Stimulated activated CD4-positive, alpha-beta T cell treated with anti-CD3 and anti-CD28 coated beads, Interleukin-2, amount 100 ng/mL, for 48 hours (primary cell): ENCODE measurements around the gene CYP2A6.
"Not testable (repeated sequence)": the region's sequence is repeated elsewhere in the genome, so short reads cannot be mapped to it uniquely, and the experiment has no call there.

ENCODE experiments used
- DNase-seq, 2 donors: peaks; one replicate each; pipeline ENCODE4 v3.0.0-alpha.2; 2020

CYP2A6 gene

GRCh38 chr19:40850277-40850676 is at the start of gene CYP2A6:
CYP2A6 (minus strand) TSS chr19:40850447; CDS start chr19:40850426, 21 bp downstream.
- DNase-seq, result not testable (repeated sequence)

- not testable (repeated sequence) for DNase-seq
These were observed 49.7 kb upstream of the CYP2A6 start for GRCh38 chr19:40899964-40900363.

- DNase-seq, result not testable (repeated sequence)
These were observed 46.9 kb upstream of the CYP2A6 start for GRCh38 chr19:40896843-40897789.

GRCh38 chr19:40896418-40896796 is 46.2 kb upstream of the CYP2A6 start:
- no peak for DNase-seq

GRCh38 chr19:40893112-40893511 is 42.9 kb upstream of the CYP2A6 start:
- no peak for DNase-seq

GRCh38 chr19:40889366-40889765 is 39.1 kb upstream of the CYP2A6 start:
- no peak for DNase-seq

- no peak for DNase-seq
These were observed 37.9 kb upstream of the CYP2A6 start for GRCh38 chr19:40888191-40888590.

GRCh38 chr19:40884187-40884931 is 34.1 kb upstream of the CYP2A6 start:
- not testable (repeated sequence) for DNase-seq

- not testable (repeated sequence) for DNase-seq
These were observed 31.8 kb upstream of the CYP2A6 start, which contains the start of gene CYP2A7 for GRCh38 chr19:40882062-40882461. CYP2A7 (minus strand) TSS chr19:40882231; CDS start chr19:40882210, 21 bp downstream.

GRCh38 chr19:40879349-40879748 is 29.1 kb upstream of the CYP2A6 start:
- DNase-seq, result not testable (repeated sequence)

GRCh38 chr19:40875526-40875951 is 25.3 kb upstream of the CYP2A6 start:
- DNase-seq, result peak; percentile 80 to 92

- DNase-seq, result not testable (repeated sequence)
These were observed 24.6 kb upstream of the CYP2A6 start for GRCh38 chr19:40874874-40875273.

GRCh38 chr19:40873873-40874272 is 23.6 kb upstream of the CYP2A6 start:
- DNase-seq, result not testable (repeated sequence)

- DNase-seq, result no peak
These were observed 22.0 kb upstream of the CYP2A6 start for GRCh38 chr19:40872209-40872608.

- no peak for DNase-seq
These were observed 17.5 kb upstream of the CYP2A6 start for GRCh38 chr19:40867701-40868100.

GRCh38 chr19:40864739-40865496 is 14.7 kb upstream of the CYP2A6 start:
- DNase-seq, result not testable (repeated sequence)

GRCh38 chr19:40862785-40863184 is 12.5 kb upstream of the CYP2A6 start:
- DNase-seq, result no peak

- no peak for DNase-seq
These were observed 12.1 kb upstream of the CYP2A6 start for GRCh38 chr19:40862333-40862732.

- DNase-seq, result no peak
These were observed 7.9 kb upstream of the CYP2A6 start for GRCh38 chr19:40858109-40858508.

GRCh38 chr19:40852467-40853152 is 2.4 kb upstream of the CYP2A6 start:
- not testable (repeated sequence) for DNase-seq

- not testable (repeated sequence) for DNase-seq
These were observed 3.5 kb downstream of the CYP2A6 start for GRCh38 chr19:40846722-40847121.

- DNase-seq, result peak; percentile 37 to 65
These were observed 6.6 kb downstream of the CYP2A6 start for GRCh38 chr19:40843653-40844052.
